ENCODE measurements around the gene HDAC5. TPM values are rescaled to one million over a fixed set of nuclear protein-coding genes. Genes with fewer than 3 reads are reported as not detected.
"Not testable (repeated sequence)": the region's sequence is repeated elsewhere in the genome, so short reads cannot be mapped to it uniquely, and the experiment has no call there.

Gene HDAC5
- total RNA-seq, 1 donor from 2014 or later, result 42.0 TPM

- no peak for TF ChIP-seq CTCF (IDR thresholded peaks at IDR 0.05)
- Mint-ChIP-seq H3K27me3 (ENCODE audit: unreplicated experiment) (no peaks in the 10 kb centered on the region), H3K9me3 (ENCODE audit: unreplicated experiment) (no peaks in the 10 kb centered on the region), H3K27ac (ENCODE audit: unreplicated experiment) (no peak overlapping the region), H3K4me3 (ENCODE audit: unreplicated experiment) (no peak overlapping the region), H3K4me1 (ENCODE audit: unreplicated experiment) (peaks cover 9% of the 10 kb centered on the region), H3K36me3 (ENCODE audit: unreplicated experiment) (peaks cover 29% of the 10 kb centered on the region)
- DNase-seq (ENCODE audit: extremely low spot score, unreplicated experiment), result no peak
Measured at GRCh38 chr17:44037471-44037870, 86.0 kb downstream of the HDAC5 start.

GRCh38 chr17:44034688-44035087 lies 88.8 kb downstream of the HDAC5 start:
- not testable (repeated sequence) for H3K27me3 Mint-ChIP-seq (ENCODE audit: unreplicated experiment); H3K4me1 Mint-ChIP-seq (ENCODE audit: unreplicated experiment); H3K27ac Mint-ChIP-seq (ENCODE audit: unreplicated experiment)

GRCh38 chr17:44033861-44034408 lies 89.5 kb downstream of the HDAC5 start:
- Mint-ChIP-seq H3K9me3 (ENCODE audit: unreplicated experiment) (no peaks in the 10 kb centered on the region), H3K27me3 (ENCODE audit: unreplicated experiment) (no peaks in the 10 kb centered on the region), H3K4me1 (ENCODE audit: unreplicated experiment) (no peaks in the 10 kb centered on the region), H3K27ac (ENCODE audit: unreplicated experiment) (no peak overlapping the region), H3K36me3 (ENCODE audit: unreplicated experiment) (peaks cover 37% of the 10 kb centered on the region), H3K4me3 (ENCODE audit: unreplicated experiment) (no peak overlapping the region)
- TF ChIP-seq CTCF (IDR thresholded peaks at IDR 0.05), result no peak
- DNase-seq (ENCODE audit: extremely low spot score, unreplicated experiment), result no peak

More at GRCh38 chr17:44034688-44035087, 88.8 kb downstream of the HDAC5 start:
- not testable (repeated sequence) for DNase-seq (ENCODE audit: extremely low spot score, unreplicated experiment); H3K4me3 Mint-ChIP-seq (ENCODE audit: unreplicated experiment); H3K9me3 Mint-ChIP-seq (ENCODE audit: unreplicated experiment)
- H3K36me3 Mint-ChIP-seq (ENCODE audit: unreplicated experiment), result peaks cover 32% of the 10 kb centered on the region

GRCh38 chr17:44030482-44030881 lies 93.0 kb downstream of the HDAC5 start:
- H3K4me1 Mint-ChIP-seq (ENCODE audit: unreplicated experiment), result no peaks in the 10 kb centered on the region
- H3K9me3 Mint-ChIP-seq (ENCODE audit: unreplicated experiment), result no peaks in the 10 kb centered on the region
- TF ChIP-seq CTCF (IDR thresholded peaks at IDR 0.05), result no peak
- H3K27ac Mint-ChIP-seq (ENCODE audit: unreplicated experiment), result no peak overlapping the region
- peaks cover 19% of the 10 kb centered on the region for H3K36me3 Mint-ChIP-seq (ENCODE audit: unreplicated experiment)
- no peak for DNase-seq (ENCODE audit: extremely low spot score, unreplicated experiment)
- no peak overlapping the region for H3K4me3 Mint-ChIP-seq (ENCODE audit: unreplicated experiment)
- no peaks in the 10 kb centered on the region for H3K27me3 Mint-ChIP-seq (ENCODE audit: unreplicated experiment)

- TF ChIP-seq CTCF (IDR thresholded peaks at IDR 0.05), result no peak
- Mint-ChIP-seq H3K9me3 (ENCODE audit: unreplicated experiment) (no peaks in the 10 kb centered on the region), H3K4me3 (ENCODE audit: unreplicated experiment) (no peak overlapping the region), H3K36me3 (ENCODE audit: unreplicated experiment) (peaks cover 19% of the 10 kb centered on the region), H3K27ac (ENCODE audit: unreplicated experiment) (no peak overlapping the region), H3K27me3 (ENCODE audit: unreplicated experiment) (no peaks in the 10 kb centered on the region), H3K4me1 (ENCODE audit: unreplicated experiment) (no peaks in the 10 kb centered on the region)
- DNase-seq (ENCODE audit: extremely low spot score, unreplicated experiment), result no peak
Measured at GRCh38 chr17:44029736-44030135, 93.7 kb downstream of the HDAC5 start.

Other genes starting within 250 kb of the HDAC5 start
- gene MPP2, start 216.1 kb downstream of the HDAC5 start, total RNA-seq, result 3.5 and 4.4 TPM in 2 replicates
- not detected in 2 replicates for gene PPY, start 181.2 kb downstream of the HDAC5 start, total RNA-seq
- gene PYY, start 169.7 kb downstream of the HDAC5 start, total RNA-seq, result not detected in 2 replicates
- gene NAGS, start 119.0 kb downstream of the HDAC5 start, total RNA-seq, result 0.29 and 0.78 TPM in 2 replicates
- 21.7 and 23.6 TPM in 2 replicates for gene TMEM101, start 108.7 kb downstream of the HDAC5 start, total RNA-seq
- gene LSM12, start 57.0 kb downstream of the HDAC5 start, total RNA-seq, result 49.3 and 49.5 TPM in 2 replicates
- gene G6PC3, start 52.9 kb downstream of the HDAC5 start, total RNA-seq, result 60.3 TPM in 2 replicates
- gene HROB, start 18.3 kb upstream of the HDAC5 start, total RNA-seq, result 2.2 and 2.3 TPM in 2 replicates
- gene ASB16, start 47.1 kb upstream of the HDAC5 start, total RNA-seq, result not detected in 2 replicates
- 39.3 and 41.3 TPM in 2 replicates for gene TMUB2, start 63.3 kb upstream of the HDAC5 start, total RNA-seq
- 86.2 and 89.0 TPM in 2 replicates for gene ATXN7L3, start 76.2 kb upstream of the HDAC5 start, total RNA-seq
- 96.9 and 99.0 TPM in 2 replicates for gene UBTF, start 96.0 kb upstream of the HDAC5 start, total RNA-seq
- not detected in 2 replicates for gene SLC4A1, start 144.5 kb upstream of the HDAC5 start, total RNA-seq
- gene RUNDC3A, start 185.0 kb upstream of the HDAC5 start, total RNA-seq, result 0.38 and 0.60 TPM in 2 replicates
- gene SLC25A39, start 201.2 kb upstream of the HDAC5 start, total RNA-seq, result 109 and 122 TPM in 2 replicates
- gene GRN, start 221.7 kb upstream of the HDAC5 start, total RNA-seq, result 574 and 620 TPM in 2 replicates
- 26.1 and 26.9 TPM in 2 replicates for gene FAM171A2, start 240.2 kb upstream of the HDAC5 start, total RNA-seq

Measured in osteocyte (in vitro differentiated cells).